OCI-LY3 (cell line): ENCODE measurements around the gene BHLHA15.

Source experiments
- H2AFZ ChIP-seq: fragments of 200-600, 300-600 bp; shearing (Covaris generic); 2 replicates; pipeline ENCODE4 v1.6.0; 2014; ENCODE audit warnings: antibody characterized with exemption, low read depth, low read length
- H3K27ac ChIP-seq: fragments of 200-600, 300-600 bp; sonication (generic); 2 replicates; pipeline ENCODE4 v1.5.1; 2014; ENCODE audit warnings: mild to moderate bottlenecking, low read length, moderate library complexity, mixed read lengths
- H3K27me3 ChIP-seq: fragments of 200-600, 300-600 bp; sonication (generic); 2 replicates; pipeline ENCODE4 v1.6.1; 2014; ENCODE audit warnings: low read depth, low read length, mixed read lengths
- H3K36me3 ChIP-seq: fragments of 200-600, 300-600 bp; sonication (generic); replicated peaks from 2 replicates; pipeline ENCODE3; 2014; ENCODE audit warnings: low read depth, low read length, mixed read lengths
- H3K4me1 ChIP-seq: fragments of 300-600, 200-600 bp; sonication (generic); 2 replicates; pipeline ENCODE4 v1.6.1; 2014; ENCODE audit warnings: low read length, mixed read lengths
- H3K4me2 ChIP-seq: fragments of 200-600, 300-600 bp; sonication (generic); 2 replicates; pipeline ENCODE4 v1.6.1; 2014; ENCODE audit warnings: low read length, mixed read lengths
- H3K4me3 ChIP-seq: fragments of 300-600, 200-600 bp; sonication (generic); 2 replicates; pipeline ENCODE4 v1.5.1; 2014; ENCODE audit warnings: antibody characterized with exemption, mild to moderate bottlenecking, low read length, moderate library complexity
- H3K79me2 ChIP-seq: fragments of 300-600, 200-600 bp; shearing (Covaris generic); 2 replicates; pipeline ENCODE4 v1.6.1; 2014; ENCODE audit warnings: mild to moderate bottlenecking, low read length, mixed read lengths
- H3K9ac ChIP-seq: fragments of 300-600, 200-600 bp; shearing (Covaris generic); 2 replicates; pipeline ENCODE4 v1.6.0; 2014; ENCODE audit warnings: mild to moderate bottlenecking, low read length, moderate library complexity
- H3K9me3 ChIP-seq: fragments of 200-600, 300-600 bp; shearing (Covaris generic); 2 replicates; pipeline ENCODE4 v1.6.1; 2014; ENCODE audit warnings: low read length, mixed read lengths; ENCODE audit not compliant: insufficient read depth
- H4K20me1 ChIP-seq: fragments of 200-600, 300-600 bp; sonication (generic); 2 replicates; pipeline ENCODE4 v1.6.1; 2016; ENCODE audit warnings: low read length, mixed read lengths; ENCODE audit not compliant: insufficient read depth
- CTCF ChIP-seq: fragments of 200-600, 300-600 bp; sonication (generic); IDR thresholded peaks from 2 replicates; pipeline ENCODE4 v1.5.1; 2014; ENCODE audit warnings: antibody characterized with exemption, low read length, low read depth
- EZH2phosphoT487 ChIP-seq: fragments of 200-600 bp; shearing (Covaris generic); IDR thresholded peaks from 2 replicates; pipeline ENCODE4 v1.6.1; 2018; ENCODE audit warnings: antibody characterized with exemption, mixed run types, low read depth

Gene BHLHA15

GRCh38 chr7:98168904-98169621 lies 42.2 kb upstream of the BHLHA15 start:
- no peaks in the 10 kb centered on the region for H3K27me3 ChIP-seq
- no peak for TF ChIP-seq EZH2phosphoT487
- TF ChIP-seq CTCF = no peak
- H3K9me3 ChIP-seq = no peaks in the 10 kb centered on the region
- H3K4me3 ChIP-seq = no peak overlapping the region
- no peaks in the 10 kb centered on the region for H3K4me1 ChIP-seq
- H2AFZ ChIP-seq = no peak overlapping the region
- H3K4me2 ChIP-seq = no peak overlapping the region
- no peak overlapping the region for H3K9ac ChIP-seq
- H3K79me2 ChIP-seq = no peaks in the 10 kb centered on the region
- no peaks in the 10 kb centered on the region for H3K36me3 ChIP-seq
- H3K27ac ChIP-seq = no peak overlapping the region
- peaks cover 29% of the 10 kb centered on the region for H4K20me1 ChIP-seq

- H3K9ac ChIP-seq = no peak overlapping the region
- H3K9me3 ChIP-seq = no peaks in the 10 kb centered on the region
- no peak overlapping the region for H2AFZ ChIP-seq
- H3K4me1 ChIP-seq = no peaks in the 10 kb centered on the region
- H4K20me1 ChIP-seq = peaks cover 17% of the 10 kb centered on the region; the same call in 1 of the 2 replicates
- H3K27ac ChIP-seq = no peak overlapping the region
- H3K4me2 ChIP-seq = no peak overlapping the region
- H3K79me2 ChIP-seq = no peaks in the 10 kb centered on the region
- TF ChIP-seq CTCF (no peak), EZH2phosphoT487 (no peak)
- no peaks in the 10 kb centered on the region for H3K36me3 ChIP-seq
- no peaks in the 10 kb centered on the region for H3K27me3 ChIP-seq
- H3K4me3 ChIP-seq = no peak overlapping the region
These were observed 40.3 kb upstream of the BHLHA15 start for GRCh38 chr7:98170966-98171365.

- Histone ChIP-seq H2AFZ (no peak overlapping the region), H4K20me1 (peaks cover 16% of the 10 kb centered on the region; the same call in 1 of the 2 replicates), H3K4me2 (no peak overlapping the region), H3K4me3 (no peak overlapping the region), H3K36me3 (no peaks in the 10 kb centered on the region), H3K4me1 (no peaks in the 10 kb centered on the region), H3K27ac (no peak overlapping the region), H3K79me2 (no peaks in the 10 kb centered on the region), H3K9me3 (no peaks in the 10 kb centered on the region), H3K9ac (no peak overlapping the region), H3K27me3 (no peaks in the 10 kb centered on the region)
- no peak for TF ChIP-seq CTCF
- TF ChIP-seq EZH2phosphoT487 = no peak
These were observed 39.8 kb upstream of the BHLHA15 start for GRCh38 chr7:98171449-98171848.

GRCh38 chr7:98174334-98175259 lies 36.6 kb upstream of the BHLHA15 start:
- Histone ChIP-seq H3K4me2 (no peak overlapping the region), H3K4me3 (no peak overlapping the region), H3K9ac (no peak overlapping the region), H3K27ac (no peak overlapping the region), H3K36me3 (no peaks in the 10 kb centered on the region), H3K27me3 (no peaks in the 10 kb centered on the region), H4K20me1 (0 out of 2 replicates have a peak, but pooled peaks cover 5% of the 10 kb centered on the region), H3K4me1 (no peaks in the 10 kb centered on the region), H2AFZ (no peak overlapping the region), H3K9me3 (no peaks in the 10 kb centered on the region), H3K79me2 (no peaks in the 10 kb centered on the region)
- TF ChIP-seq EZH2phosphoT487 (no peak), CTCF (no peak)
